ENCODE measurements around the gene CBFA2T3.

GRCh38 chr16:88923926-88924833 lies 52.8 kb downstream of the CBFA2T3 start:
- TF ChIP-seq CREB1 (IDR thresholded peaks at IDR 0.05; ENCODE audit: low read depth) (no peak), EP300 (IDR thresholded peaks at IDR 0.05; ENCODE audit: borderline replicate concordance) (peak; percentile 87), TEAD4 (IDR thresholded peaks at IDR 0.05) (peak; percentile 37; the same call in 1 of the 2 replicates), MAX (IDR thresholded peaks at IDR 0.05) (no peak; the same call in 1 of the 2 replicates), CEBPB (IDR thresholded peaks at IDR 0.05) (no peak), REST (IDR thresholded peaks at IDR 0.05; ENCODE audit: low read depth) (no peak), USF1 (IDR thresholded peaks at IDR 0.05) (no peak), EGR1 (IDR thresholded peaks at IDR 0.05) (0 out of 2 replicates have a peak, but pooled peaks have one; percentile 5), TAF1 (IDR thresholded peaks at IDR 0.05; ENCODE audit: low read depth) (no peak)
